G401.6 (cell line): ENCODE data around the gene NR2F2.
A peak's percentile ranks its signal among the peaks of the same experiment; 100 is the strongest.

Source experiments
- FAIRE-seq: peaks from 2 replicates; lab custom pipeline; 2012; peaks lifted over from hg19 to GRCh38; lab: Jason Lieb, UNC

NR2F2 gene

GRCh38 chr15:96332637-96333121, 2.2 kb downstream of the NR2F2 start:
- FAIRE-seq, result no peak

- no peak for FAIRE-seq
Observed at GRCh38 chr15:96333131-96334016, 2.9 kb downstream of the NR2F2 start.

GRCh38 chr15:96334017-96334704, 3.7 kb downstream of the NR2F2 start:
- FAIRE-seq, result no peak

GRCh38 chr15:96334705-96335410, 4.4 kb downstream of the NR2F2 start:
- FAIRE-seq, result no peak

- no peak for FAIRE-seq
Observed at GRCh38 chr15:96335411-96336024, 5.0 kb downstream of the NR2F2 start.

GRCh38 chr15:96336108-96336595, 5.7 kb downstream of the NR2F2 start:
- FAIRE-seq, result no peak

GRCh38 chr15:96336596-96337364, 6.3 kb downstream of the NR2F2 start:
- FAIRE-seq, result no peak

- FAIRE-seq, result peak; percentile 58
Observed at GRCh38 chr15:96337365-96338023, 7.0 kb downstream of the NR2F2 start.

GRCh38 chr15:96338074-96338765, 7.7 kb downstream of the NR2F2 start:
- FAIRE-seq, result peak; percentile 51

- peak; percentile 71 for FAIRE-seq
Observed at GRCh38 chr15:96338766-96339618, 8.5 kb downstream of the NR2F2 start.

GRCh38 chr15:96339619-96340347, 9.3 kb downstream of the NR2F2 start:
- peak; percentile 57 for FAIRE-seq

GRCh38 chr15:96340348-96340597, 9.8 kb downstream of the NR2F2 start:
- FAIRE-seq, result no peak

GRCh38 chr15:96340598-96341512, 10.4 kb downstream of the NR2F2 start:
- FAIRE-seq, result peak; percentile 58

GRCh38 chr15:96341513-96342405, 11.3 kb downstream of the NR2F2 start:
- peak; percentile 80 for FAIRE-seq

GRCh38 chr15:96342406-96343112, 12.1 kb downstream of the NR2F2 start:
- no peak for FAIRE-seq
